HG03039 (cell line): Measurements from ENCODE around the gene GNG13.
"Not testable (repeated sequence)": the region's sequence is repeated elsewhere in the genome, so short reads cannot be mapped to it uniquely, and the experiment has no call there.

Source experiments
- ATAC-seq: cut with Tn5 transposase; IDR thresholded peaks from one replicate; pipeline ENCODE4 v1.9.1; 2021; ENCODE audit warnings: mild to moderate bottlenecking, moderate library complexity; ENCODE audit not compliant: unreplicated experiment

The GNG13 gene

GRCh38 chr16:764184-764750 lies 36.3 kb downstream of the GNG13 start:
- ATAC-seq, result no peak

GRCh38 chr16:763369-764183 lies 37.0 kb downstream of the GNG13 start:
- no peak for ATAC-seq

GRCh38 chr16:762595-763268 lies 37.8 kb downstream of the GNG13 start:
- no peak for ATAC-seq

- ATAC-seq, result no peak
Measured at GRCh38 chr16:761625-762513, 38.7 kb downstream of the GNG13 start.

GRCh38 chr16:760545-761343 lies 39.8 kb downstream of the GNG13 start, which contains the start of gene MSLN:
Gene MSLN (plus strand): TSS chr16:760734. CDS start chr16:762681, 1,947 bp downstream.
- ATAC-seq, result no peak

DNA sequence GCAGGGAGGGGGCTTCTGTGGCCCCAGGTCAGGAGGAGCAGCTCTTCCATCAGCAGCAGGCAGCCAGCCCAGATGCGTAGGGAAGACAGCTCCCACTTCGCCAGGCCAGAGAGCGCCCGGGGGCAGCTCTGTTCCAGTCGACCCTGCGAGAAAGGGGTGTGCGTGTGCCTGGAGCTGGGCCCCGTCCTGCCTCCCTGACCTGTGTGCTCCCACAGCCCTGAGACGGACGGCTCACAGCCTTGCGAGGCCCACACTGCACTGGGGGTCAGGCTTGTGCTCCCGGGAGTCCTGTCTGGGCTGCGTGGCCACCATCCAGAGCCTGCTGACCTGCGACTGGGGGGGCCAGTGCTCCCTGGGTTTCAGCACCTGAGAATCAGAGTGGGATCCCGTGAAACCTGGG lies 40.5 kb downstream of the GNG13 start:
- no peak for ATAC-seq

DNA sequence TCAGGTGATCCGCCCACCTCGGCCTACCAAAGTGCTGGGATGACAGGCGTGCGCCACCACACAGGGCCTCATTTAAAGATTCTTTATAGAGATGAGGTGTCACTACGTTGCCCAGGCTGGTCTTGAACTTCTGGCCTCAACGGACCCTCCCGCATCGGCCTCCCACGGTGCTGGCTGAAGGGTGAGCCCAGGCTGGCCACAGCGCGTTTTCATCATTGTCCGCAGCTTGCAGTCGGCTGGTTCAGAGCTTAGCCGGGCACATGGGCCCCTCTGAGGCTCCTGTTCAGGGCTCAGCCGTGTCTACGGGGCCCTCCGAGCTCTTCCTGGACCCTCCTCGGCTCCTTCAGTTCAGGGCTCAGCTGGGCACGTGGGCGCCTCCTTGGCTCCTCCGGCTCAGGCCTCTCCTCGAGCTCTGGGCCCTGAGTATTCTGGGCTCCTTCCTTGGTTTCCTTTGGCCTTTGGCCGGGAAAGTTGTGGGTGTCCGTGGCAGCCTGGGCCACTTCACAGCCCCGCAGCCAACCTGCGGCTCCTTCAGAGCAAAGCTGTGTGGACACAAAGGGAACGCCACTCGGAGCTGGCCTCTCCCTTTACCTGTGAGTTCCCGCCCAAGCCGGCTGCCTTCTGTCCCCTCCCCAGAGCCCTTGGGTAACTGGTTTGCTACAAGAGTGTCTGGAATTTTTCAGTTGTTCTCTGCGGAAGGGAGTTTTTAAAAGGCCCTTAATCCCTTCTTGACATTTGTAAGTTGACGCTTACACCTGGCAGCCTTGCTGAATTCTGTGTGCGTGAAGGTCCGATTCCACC lies 41.2 kb downstream of the GNG13 start:
- no peak for ATAC-seq

- ATAC-seq, result no peak
Measured at GRCh38 chr16:756428-756827, 44.1 kb downstream of the GNG13 start.

DNA sequence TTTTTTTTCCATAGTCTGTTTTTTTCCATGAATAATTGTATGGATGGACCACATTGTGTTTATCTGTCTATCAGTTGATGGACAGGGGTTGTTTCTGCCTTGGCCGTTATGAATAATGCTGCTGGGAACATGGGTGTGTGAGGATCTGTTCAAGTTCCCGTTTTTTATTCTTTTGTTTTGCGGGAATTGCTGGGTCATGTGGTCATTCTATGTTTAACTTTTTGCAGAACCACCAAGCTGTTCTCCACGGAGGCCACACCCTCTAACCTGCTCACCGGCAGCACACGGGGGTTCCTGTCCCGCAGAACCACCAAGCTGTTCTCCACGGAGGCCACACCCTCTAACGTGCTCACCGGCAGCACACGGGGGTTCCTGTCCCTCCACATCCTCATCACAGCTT lies 45.9 kb downstream of the GNG13 start:
- no peak for ATAC-seq

GRCh38 chr16:754121-754607 lies 46.4 kb downstream of the GNG13 start:
- ATAC-seq, result not testable (repeated sequence)

DNA sequence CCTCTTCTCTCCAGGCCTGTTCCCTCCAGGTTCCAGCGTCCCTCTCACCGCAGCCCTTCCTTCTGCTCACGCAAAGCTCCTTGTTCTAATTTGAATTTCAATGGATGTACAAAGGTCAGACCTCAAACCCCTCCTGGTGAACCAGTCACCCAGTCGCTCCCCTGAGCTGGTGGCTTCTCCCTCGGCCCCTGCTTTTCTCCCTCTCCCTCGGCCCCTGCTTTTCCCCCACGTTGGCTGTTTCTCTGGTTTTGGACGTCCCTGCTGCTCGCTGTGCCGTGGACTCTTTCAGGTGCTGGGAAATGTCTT lies 48.6 kb downstream of the GNG13 start:
- ATAC-seq, result no peak

GRCh38 chr16:751152-752006 lies 49.2 kb downstream of the GNG13 start:
- ATAC-seq, result no peak

GRCh38 chr16:750485-750884 lies 50.0 kb downstream of the GNG13 start:
- ATAC-seq, result no peak

DNA sequence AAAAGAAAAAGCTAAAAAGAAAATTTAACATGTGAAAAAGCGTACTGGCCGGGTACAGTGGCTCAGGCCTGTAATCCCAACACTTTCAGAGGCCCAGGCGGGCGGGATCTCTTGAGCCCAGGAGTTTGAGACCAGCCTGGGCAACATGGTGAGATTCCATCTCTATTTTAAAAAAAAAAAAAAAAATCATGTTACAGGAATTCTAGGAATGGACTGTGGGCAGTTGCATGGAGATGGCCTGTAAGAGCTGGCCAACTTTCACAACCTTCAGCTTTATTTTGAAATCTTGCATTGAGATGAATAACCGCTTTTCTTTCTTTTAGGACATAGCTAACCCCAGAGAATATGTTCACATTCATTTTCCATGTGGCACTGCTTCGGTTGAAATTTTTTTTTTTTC lies 51.5 kb downstream of the GNG13 start:
- ATAC-seq, result no peak
